ENCODE data around the gene NCBP3. TPM values are rescaled to one million over a fixed set of nuclear protein-coding genes. Genes with fewer than 3 reads are reported as not detected.

The NCBP3 gene
- total and polyA plus RNA-seq, 2 donors (not counting 3 experiments of a cell fraction or from before 2014, with no cell fraction given) = 18.2 to 51.1 TPM

DNA sequence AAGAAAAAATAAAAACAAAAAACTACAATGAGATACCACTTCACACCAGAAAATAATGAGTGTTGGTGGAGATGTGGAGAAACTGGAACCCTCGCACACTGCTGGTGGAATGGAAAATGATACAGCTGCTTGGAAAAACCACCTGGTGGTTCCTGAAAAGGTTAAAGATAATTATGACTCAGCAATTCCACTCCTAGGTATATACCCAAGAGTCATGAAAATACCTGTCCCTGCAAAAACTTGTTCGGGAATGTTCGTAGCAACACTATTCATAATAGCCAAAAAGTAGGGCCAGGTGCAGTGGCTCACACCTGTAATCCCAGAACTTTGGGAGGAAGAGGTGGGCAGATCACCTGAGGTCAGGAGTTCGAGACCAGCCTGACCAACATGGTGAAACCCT, 36.9 kb downstream of the NCBP3 start:
- Histone ChIP-seq H3K9me3 (replicated peaks; ENCODE audit: control insufficient read depth, insufficient read depth, low read length) (no peaks in the 10 kb centered on the region), H2AFZ (ENCODE audit: low read depth, low read length) (no peak overlapping the region), H3K27ac (ENCODE audit: insufficient read depth, low read depth, low read length) (no peak overlapping the region), H3K27me3 (ENCODE audit: control insufficient read depth in 2 of 2, insufficient read depth in 2 of 2, low read length in 2 of 2) (no peaks in the 10 kb centered on the region), H4K20me1 (replicated peaks; ENCODE audit: control insufficient read depth, extremely low read depth, insufficient read depth, low read length) (no peaks in the 10 kb centered on the region), H3K4me1 (ENCODE audit: control insufficient read depth, extremely low read depth, insufficient read depth, low read length) (no peaks in the 10 kb centered on the region), H3K9ac (replicated peaks; ENCODE audit: extremely low read depth, insufficient read depth, low read length) (no peak overlapping the region), H3K36me3 (ENCODE audit: control insufficient read depth in 2 of 2, extremely low read depth in 1 of 2, insufficient read depth in 2 of 2, low read length in 2 of 2) (peaks cover 7 to 24% of the 10 kb centered on the region in 2 experiments), H3K4me3 (replicated peaks in 1 of 3; ENCODE audit: insufficient read depth in 1 of 3, low read depth in 1 of 3, low read length in 3 of 3) (no peak overlapping the region), H3K4me2 (ENCODE audit: insufficient read depth, low read length) (no peak overlapping the region), H3K79me2 (ENCODE audit: control insufficient read depth, insufficient read depth, low read length) (no peaks in the 10 kb centered on the region), H3K9me1 (replicated peaks; ENCODE audit: control insufficient read depth, extremely low read depth, insufficient read depth, low read length) (no peaks in the 10 kb centered on the region)
- ChIA-PET POLR2A (interaction anchor here (0.6 kb wide), 1 partner anchor 1588 kb away, joined by 3 read pairs; no protein-coding TSS in a partner anchor), CTCF (interaction anchor here (3.3 kb wide), 1 partner anchor 71 kb away, joined by 12 read pairs; no protein-coding TSS in a partner anchor)
- intact Hi-C loops (cut with micrococcal nuclease) = no loop called here
- dilution Hi-C loops (cut with MboI; ENCODE audit: extremely low pct_ligation_motif_present, low sequenced_read_pairs) = no loop called here
- BruUV-seq (replicated peaks) = no TSS peak
- TF ChIP-seq EZH2 (IDR thresholded peaks at IDR 0.05; ENCODE audit: borderline replicate concordance, low read depth, low read length, severe bottlenecking) = no peak
- DNase-seq (ENCODE audit: low read depth, low spot score) (no peak), FAIRE-seq (no peak)

- intact Hi-C loops (cut with micrococcal nuclease) (no loop called here), dilution Hi-C loops (cut with MboI; ENCODE audit: extremely low pct_ligation_motif_present, low sequenced_read_pairs) (no loop called here)
- H3K36me3 ChIP-seq (ENCODE audit: control insufficient read depth in 2 of 2, extremely low read depth in 1 of 2, insufficient read depth in 2 of 2, low read length in 2 of 2) = peaks cover 4 to 22% of the 10 kb centered on the region in 2 experiments
- no peaks in the 10 kb centered on the region for H3K9me3 ChIP-seq (replicated peaks; ENCODE audit: control insufficient read depth, insufficient read depth, low read length)
- ChIA-PET POLR2A (interaction anchor here (0.6 kb wide), 1 partner anchor 1589 kb away, joined by 3 read pairs; no protein-coding TSS in a partner anchor), CTCF (interaction anchor here (3.3 kb wide), 1 partner anchor 71 kb away, joined by 12 read pairs; no protein-coding TSS in a partner anchor)
- no peaks in the 10 kb centered on the region for H3K4me1 ChIP-seq (ENCODE audit: control insufficient read depth, extremely low read depth, insufficient read depth, low read length)
- FAIRE-seq (no peak), DNase-seq (ENCODE audit: low read depth, low spot score) (no peak)
- H3K9me1 ChIP-seq (replicated peaks; ENCODE audit: control insufficient read depth, extremely low read depth, insufficient read depth, low read length) = no peaks in the 10 kb centered on the region
- H3K27me3 ChIP-seq (ENCODE audit: control insufficient read depth in 2 of 2, insufficient read depth in 2 of 2, low read length in 2 of 2) = no peaks in the 10 kb centered on the region
- no peak overlapping the region for H3K4me3 ChIP-seq (replicated peaks in 1 of 3; ENCODE audit: insufficient read depth in 1 of 3, low read depth in 1 of 3, low read length in 3 of 3)
- no peak overlapping the region for H3K27ac ChIP-seq (ENCODE audit: insufficient read depth, low read depth, low read length)
- no peaks in the 10 kb centered on the region for H4K20me1 ChIP-seq (replicated peaks; ENCODE audit: control insufficient read depth, extremely low read depth, insufficient read depth, low read length)
- H2AFZ ChIP-seq (ENCODE audit: low read depth, low read length) = no peak overlapping the region
- no TSS peak for BruUV-seq (replicated peaks)
- H3K79me2 ChIP-seq (ENCODE audit: control insufficient read depth, insufficient read depth, low read length) = no peaks in the 10 kb centered on the region
- TF ChIP-seq POLR2A (IDR thresholded peaks at IDR 0.05; ENCODE audit: low read depth, low read length) (no peak), EZH2 (IDR thresholded peaks at IDR 0.05; ENCODE audit: borderline replicate concordance, low read depth, low read length, severe bottlenecking) (no peak), JUN (IDR thresholded peaks at IDR 0.05; ENCODE audit: borderline replicate concordance, insufficient read depth, insufficient read length, low read depth) (no peak), GATA2 (IDR thresholded peaks at IDR 0.05; ENCODE audit: insufficient read depth, insufficient read length, low read depth, low read length) (no peak), FOS (IDR thresholded peaks at IDR 0.05; ENCODE audit: borderline replicate concordance, insufficient read depth, low read length) (no peak), POLR2AphosphoS5 (IDR thresholded peaks at IDR 0.05; ENCODE audit: insufficient read depth, low read depth, low read length) (no peak), MYC (IDR thresholded peaks at IDR 0.05; ENCODE audit: low read depth, low read length) (no peak), MAX (IDR thresholded peaks at IDR 0.05; ENCODE audit: insufficient read depth, insufficient read length) (no peak)
- TF ChIP-seq, protein P1, sequence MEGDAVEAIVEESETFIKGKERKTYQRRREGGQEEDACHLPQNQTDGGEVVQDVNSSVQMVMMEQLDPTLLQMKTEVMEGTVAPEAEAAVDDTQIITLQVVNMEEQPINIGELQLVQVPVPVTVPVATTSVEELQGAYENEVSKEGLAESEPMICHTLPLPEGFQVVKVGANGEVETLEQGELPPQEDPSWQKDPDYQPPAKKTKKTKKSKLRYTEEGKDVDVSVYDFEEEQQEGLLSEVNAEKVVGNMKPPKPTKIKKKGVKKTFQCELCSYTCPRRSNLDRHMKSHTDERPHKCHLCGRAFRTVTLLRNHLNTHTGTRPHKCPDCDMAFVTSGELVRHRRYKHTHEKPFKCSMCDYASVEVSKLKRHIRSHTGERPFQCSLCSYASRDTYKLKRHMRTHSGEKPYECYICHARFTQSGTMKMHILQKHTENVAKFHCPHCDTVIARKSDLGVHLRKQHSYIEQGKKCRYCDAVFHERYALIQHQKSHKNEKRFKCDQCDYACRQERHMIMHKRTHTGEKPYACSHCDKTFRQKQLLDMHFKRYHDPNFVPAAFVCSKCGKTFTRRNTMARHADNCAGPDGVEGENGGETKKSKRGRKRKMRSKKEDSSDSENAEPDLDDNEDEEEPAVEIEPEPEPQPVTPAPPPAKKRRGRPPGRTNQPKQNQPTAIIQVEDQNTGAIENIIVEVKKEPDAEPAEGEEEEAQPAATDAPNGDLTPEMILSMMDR (IDR thresholded peaks at IDR 0.05; ENCODE audit: extremely low read depth in 1 of 2, insufficient read depth in 1 of 2, low read depth in 1 of 2, low read length in 2 of 2) = no peak
- no peak overlapping the region for H3K9ac ChIP-seq (replicated peaks; ENCODE audit: extremely low read depth, insufficient read depth, low read length)
- no peak overlapping the region for H3K4me2 ChIP-seq (ENCODE audit: insufficient read depth, low read length)
Observed at GRCh38 chr17:3808701-3809100, 37.3 kb downstream of the NCBP3 start.

Data from endothelial cell of umbilical vein (primary cell).